BJ (cell line): ENCODE measurements around the gene ZNF512. TPM values are rescaled to one million over a fixed set of nuclear protein-coding genes. Genes with fewer than 3 reads are reported as not detected.
"Not testable (repeated sequence)": the region's sequence is repeated elsewhere in the genome, so short reads cannot be mapped to it uniquely, and the experiment has no call there.

ENCODE experiments used
- CTCF ChIA-PET: fragments of 350-600 bp; formaldehyde crosslinking; extraction: SDS; loops from one replicate; lab custom pipeline; 2021; ENCODE audit warnings: antibody characterized with exemption, inconsistent platforms; lab: Yijun Ruan, JAX
- POLR2A ChIA-PET: fragments of 300-600 bp; sonication (Branson Sonifier 250); formaldehyde crosslinking; extraction: SDS; loops from one replicate; lab custom pipeline; 2021; ENCODE audit warnings: antibody characterized with exemption; lab: Charles Lee
- DNase-seq: peaks from one replicate; pipeline ENCODE4 v3.0.0-alpha.2; 2011; ENCODE audit warnings: low read depth
- H3K27me3 ChIP-seq: 2 replicates; pipeline ENCODE4 v1.6.0; 2011; ENCODE audit warnings: low read length; ENCODE audit not compliant: control insufficient read depth, insufficient read depth
- H3K36me3 ChIP-seq: 2 replicates; pipeline ENCODE4 v1.5.1; 2011; ENCODE audit warnings: low read length; ENCODE audit not compliant: control insufficient read depth, insufficient read depth
- H3K4me3 ChIP-seq: 2 replicates; pipeline ENCODE4 v1.5.1; 2011; ENCODE audit warnings: low read depth, mild to moderate bottlenecking, control low read depth, low read length
- CTCF ChIP-seq: IDR thresholded peaks from 2 replicates; pipeline ENCODE4 v1.5.1; 2011; ENCODE audit warnings: low read depth, mild to moderate bottlenecking, control low read depth, inconsistent platforms, low read length, moderate library complexity; ENCODE audit not compliant: insufficient read depth
- polyA plus RNA-seq: library from polyadenylated mRNA; depleted of rRNA; stranded (reverse); fragments of >200 nt; gene quantifications from 2 replicates; pipeline ENCODE4 v1.2.3, GENCODE V29; 2011

The ZNF512 gene
- polyA plus RNA-seq, 1 experiment = 19.2 TPM

DNA sequence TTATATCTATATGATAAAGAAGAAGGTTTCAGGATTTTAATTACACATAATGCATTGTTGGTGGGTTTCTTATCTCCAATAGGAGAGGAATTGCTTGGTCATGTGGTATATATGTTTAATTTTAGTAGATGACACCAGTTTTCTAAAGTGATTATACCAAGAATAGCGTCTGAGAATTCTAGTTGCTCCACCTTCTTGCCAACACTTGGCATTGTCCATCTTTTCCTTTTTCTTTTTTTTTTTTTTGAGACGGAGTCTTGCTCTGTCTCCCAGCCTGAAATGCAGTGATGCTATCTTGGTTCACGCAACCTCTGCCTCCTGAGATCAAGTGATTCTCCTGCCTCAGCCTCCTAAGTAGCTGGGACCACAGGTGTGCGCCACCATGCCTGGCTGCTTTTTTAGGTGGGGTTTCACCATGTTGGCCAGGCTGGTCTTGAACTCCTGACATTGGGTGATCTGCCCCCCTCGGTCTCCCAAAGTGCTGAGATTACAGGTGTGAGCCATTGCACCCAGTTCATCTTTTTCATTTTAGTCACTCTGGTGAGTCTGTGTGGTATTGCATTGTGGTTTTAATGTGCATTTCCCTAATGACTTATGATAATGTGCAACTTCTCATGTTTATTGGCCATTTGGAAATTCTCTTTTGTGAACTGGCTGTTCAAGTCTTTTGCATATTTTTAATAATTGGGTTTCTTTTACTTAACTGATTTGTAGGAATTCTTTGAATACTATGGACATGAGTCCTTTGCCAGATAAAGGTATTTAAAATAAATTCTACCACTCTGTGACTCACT is 37.3 kb upstream of the ZNF512 start:
- ChIA-PET CTCF (no interaction called here), POLR2A (no interaction called here)
- H3K4me3 ChIP-seq = no peak overlapping the region
- H3K36me3 ChIP-seq = no peaks in the 10 kb centered on the region
- TF ChIP-seq CTCF = no peak
- peak; percentile 35 for DNase-seq
- no peaks in the 10 kb centered on the region for H3K27me3 ChIP-seq

DNA sequence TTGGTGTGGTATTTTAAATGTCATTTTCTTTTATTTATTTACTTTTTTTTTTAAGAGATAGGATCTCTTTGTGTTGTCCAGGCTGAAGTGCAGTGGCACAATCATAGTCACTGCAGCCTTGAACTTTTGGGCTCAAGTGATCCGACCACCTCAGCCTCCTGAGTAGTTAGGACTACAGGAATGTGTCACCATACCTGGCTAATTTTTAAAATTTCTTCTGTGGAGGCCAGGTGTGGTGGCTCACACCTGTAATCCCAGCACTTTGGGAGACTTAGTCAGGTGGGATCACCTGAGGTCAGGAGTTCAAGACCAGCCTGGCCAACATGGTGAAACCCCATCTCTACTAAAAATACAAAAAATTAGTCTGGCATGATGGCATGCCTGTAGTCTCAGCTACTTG is 33.5 kb upstream of the ZNF512 start:
- POLR2A ChIA-PET = no interaction called here
- no peak for DNase-seq
- CTCF ChIA-PET = no interaction called here
- Histone ChIP-seq H3K4me3 (no peak overlapping the region), H3K36me3 (no peaks in the 10 kb centered on the region), H3K27me3 (peaks cover 5% of the 10 kb centered on the region)
- no peak for TF ChIP-seq CTCF

DNA sequence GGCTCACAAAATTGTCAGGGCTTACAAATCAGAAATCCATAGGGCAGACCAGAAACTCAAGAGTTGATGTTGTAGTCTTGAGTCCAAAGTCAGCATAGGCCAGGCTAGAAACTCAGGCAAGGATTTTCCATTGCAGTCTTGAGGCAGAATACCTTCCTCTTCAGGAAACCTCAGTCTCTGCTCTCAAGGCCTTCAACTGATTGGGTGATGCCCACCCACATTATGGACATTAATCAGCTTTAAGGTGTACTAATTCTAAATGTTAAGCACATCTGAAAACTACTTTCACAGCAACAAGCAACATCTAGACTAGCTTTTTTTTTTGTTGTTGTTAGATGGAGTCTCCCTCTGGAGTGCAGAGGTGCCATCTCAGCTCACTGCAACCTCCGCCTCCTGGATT is 31.3 kb upstream of the ZNF512 start:
- peaks cover 5% of the 10 kb centered on the region for H3K27me3 ChIP-seq
- DNase-seq = no peak
- ChIA-PET POLR2A (interaction anchor here (0.6 kb wide), 1 partner anchor 31 kb away, joined by 10 read pairs; the partner anchor contains the start of gene ZNF512), CTCF (no interaction called here)
- no peaks in the 10 kb centered on the region for H3K36me3 ChIP-seq
- H3K4me3 ChIP-seq = no peak overlapping the region
- no peak for TF ChIP-seq CTCF

DNA sequence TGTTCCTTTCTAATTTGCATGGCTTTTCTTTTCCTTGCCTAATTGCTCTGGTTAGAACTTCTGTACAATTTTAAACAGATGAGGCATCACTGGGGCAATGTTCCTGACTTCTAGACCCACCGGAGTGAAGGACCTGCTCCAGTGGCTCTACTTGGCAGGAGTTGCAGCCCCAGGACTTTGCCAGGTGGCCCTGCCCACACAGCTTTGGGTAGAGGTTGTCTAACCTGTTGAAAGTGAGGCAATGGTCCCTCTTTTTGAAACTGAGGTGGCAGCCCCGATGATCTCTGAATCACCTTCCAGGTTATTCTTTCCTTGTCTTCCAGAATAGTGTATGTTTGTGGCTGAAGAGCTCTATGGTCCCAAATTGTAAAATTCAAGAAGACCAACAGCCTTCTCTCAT is 29.9 kb upstream of the ZNF512 start:
- no peak for TF ChIP-seq CTCF
- Histone ChIP-seq H3K4me3 (no peak overlapping the region), H3K36me3 (no peaks in the 10 kb centered on the region), H3K27me3 (peaks cover 5% of the 10 kb centered on the region)
- DNase-seq = no peak
- ChIA-PET POLR2A (no interaction called here), CTCF (no interaction called here)

DNA sequence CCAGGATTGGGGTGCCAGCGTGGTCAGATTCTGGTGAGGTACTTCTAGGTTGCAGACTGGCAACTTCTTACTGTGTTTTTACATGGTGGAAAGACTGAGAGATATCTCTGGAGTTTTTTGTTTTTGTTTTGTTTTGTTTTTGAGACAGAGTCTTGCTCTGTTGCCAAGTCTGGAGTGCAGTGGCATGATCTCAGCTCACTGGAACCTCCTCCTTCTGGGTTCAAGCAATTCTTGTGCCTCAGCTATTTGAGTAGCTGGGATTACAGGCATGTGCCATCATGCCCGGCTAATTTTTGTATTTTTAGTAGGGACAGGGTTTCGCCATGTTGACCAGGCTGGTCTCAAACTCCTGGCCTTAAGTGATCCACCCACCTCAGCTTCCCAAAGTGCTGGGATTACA is 28.4 kb upstream of the ZNF512 start:
- DNase-seq, POLR2A ChIA-PET, H3K36me3 ChIP-seq, H3K27me3 ChIP-seq, H3K4me3 ChIP-seq: not testable (repeated sequence)
- CTCF ChIA-PET = interaction anchor here (0.6 kb wide), 1 partner anchor 275 kb away, joined by 3 read pairs; no protein-coding TSS in a partner anchor

- Histone ChIP-seq H3K4me3 (no peak overlapping the region), H3K36me3 (no peaks in the 10 kb centered on the region), H3K27me3 (no peaks in the 10 kb centered on the region)
- ChIA-PET POLR2A (no interaction called here), CTCF (no interaction called here)
- DNase-seq = no peak
- no peak for TF ChIP-seq CTCF
Measured at GRCh38 chr2:27559228-27559627, 23.6 kb upstream of the ZNF512 start.
